ENCODE data around the gene ATP13A4.
"Not testable (repeated sequence)": the region's sequence is repeated elsewhere in the genome, so short reads cannot be mapped to it uniquely, and the experiment has no call there.

ATP13A4 gene

DNA sequence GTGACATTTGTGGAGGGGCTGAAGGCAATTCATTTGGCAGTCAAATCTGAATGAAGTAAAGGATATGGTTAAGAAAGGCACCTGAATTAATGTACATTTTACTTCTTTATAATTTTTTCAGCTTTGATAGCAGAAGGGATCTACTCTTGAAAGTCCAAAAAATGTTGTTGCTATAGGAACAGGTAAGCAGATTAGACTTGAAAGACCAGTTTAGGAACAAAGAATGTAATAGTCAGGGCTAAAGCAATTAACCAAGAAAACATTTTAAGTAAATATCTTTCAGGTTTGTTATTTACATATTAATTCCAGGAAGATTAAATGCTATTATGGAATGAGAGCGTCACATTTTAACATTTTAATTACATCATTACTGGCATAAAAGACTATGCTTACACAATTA, 1.1 kb downstream of the ATP13A4 start:
- DNase-seq, result no peak

DNA sequence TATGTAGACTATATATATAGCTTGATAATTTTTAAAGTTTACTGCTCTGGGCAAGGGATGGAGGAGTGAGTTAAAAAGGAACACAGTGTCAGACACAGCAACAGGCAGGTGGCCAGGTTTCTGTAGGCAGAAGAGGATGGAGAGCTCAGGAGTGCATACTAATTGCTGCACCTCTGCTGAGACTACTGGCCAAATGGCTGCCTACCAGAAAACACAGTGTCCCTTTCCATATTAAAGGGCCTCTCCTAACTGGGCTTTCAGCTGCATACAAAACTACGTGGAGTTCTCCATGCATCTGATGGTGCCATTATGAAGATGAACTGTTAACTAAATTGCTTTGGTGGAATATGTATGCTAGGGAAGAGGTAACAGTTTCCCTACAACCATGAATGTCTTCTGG, 1.8 kb downstream of the ATP13A4 start:
- DNase-seq, result no peak

DNA sequence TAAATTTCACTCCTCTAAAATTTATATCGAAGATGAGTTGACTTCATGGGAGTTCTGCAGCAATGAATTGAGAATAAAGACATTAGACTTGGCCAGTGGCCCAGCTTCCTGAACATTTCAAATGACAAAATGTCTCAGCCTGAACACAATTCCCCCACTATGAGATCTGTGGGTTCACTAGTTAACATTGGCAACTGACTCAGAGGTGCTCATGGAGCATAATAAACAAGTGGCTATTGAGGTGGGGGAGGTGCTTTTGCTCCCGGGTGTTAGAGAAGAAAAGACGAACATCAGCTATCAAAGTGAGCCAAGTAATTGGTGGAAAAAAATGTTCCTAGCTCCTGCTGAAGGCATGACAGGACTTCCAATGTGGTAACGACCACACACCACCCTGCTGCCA, 6.3 kb downstream of the ATP13A4 start:
- no peak for DNase-seq

DNA sequence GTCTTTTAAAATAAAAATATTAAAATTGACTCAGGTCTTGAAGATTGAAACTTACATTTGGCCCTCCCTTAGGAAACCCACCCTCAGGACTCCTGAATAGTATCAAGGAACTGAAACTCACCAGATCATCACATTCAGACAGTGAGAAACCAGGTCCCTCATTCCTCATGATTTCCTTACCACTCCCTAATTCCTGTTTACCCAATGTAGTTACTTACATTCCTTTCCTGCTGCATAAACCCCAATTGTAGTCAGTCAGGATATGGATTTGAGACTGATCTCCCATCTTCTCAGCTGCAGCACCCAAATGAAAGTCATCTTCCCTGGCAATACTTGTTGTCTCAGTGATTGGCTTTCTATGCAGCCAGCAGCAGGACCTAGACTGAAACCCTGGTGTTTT, 8.6 kb downstream of the ATP13A4 start:
- no peak for DNase-seq

DNA sequence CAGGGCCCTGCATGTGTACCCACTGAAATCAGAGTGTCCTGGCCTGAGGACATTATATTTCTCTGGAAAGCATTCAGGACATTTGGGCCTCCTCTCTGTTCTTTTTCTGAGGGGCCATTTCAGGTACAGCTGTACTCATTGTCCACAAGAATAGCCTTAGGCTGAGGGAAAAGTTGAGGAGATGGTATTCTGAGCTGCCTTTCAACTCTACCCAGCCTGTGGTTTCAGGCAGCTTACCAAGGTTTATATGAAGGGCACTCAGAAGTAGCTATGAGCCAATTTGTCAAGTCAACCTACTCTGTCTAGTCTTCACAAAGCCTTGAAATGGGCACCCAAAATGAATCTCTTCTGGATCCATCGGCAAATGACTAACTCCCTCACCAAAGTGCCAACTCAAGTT, 9.4 kb downstream of the ATP13A4 start:
- no peak for DNase-seq

DNA sequence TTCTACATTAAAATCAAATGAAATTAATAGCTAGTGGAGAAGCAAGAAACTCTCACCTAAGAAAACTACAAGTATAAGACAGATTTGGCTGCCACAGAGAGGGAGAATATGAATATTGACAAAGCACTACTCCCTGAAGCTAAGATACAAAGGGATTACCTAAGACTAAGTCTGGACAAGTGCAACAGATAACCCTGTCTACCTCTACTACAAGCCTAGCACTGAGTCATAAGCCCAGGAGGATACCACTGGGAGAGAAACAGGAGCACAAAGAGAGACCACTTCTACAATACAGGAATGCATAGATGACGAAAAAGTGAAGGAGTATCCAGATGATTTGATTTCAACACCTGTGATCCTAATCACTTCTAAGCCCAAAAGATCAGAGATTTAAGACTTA, 10.4 kb downstream of the ATP13A4 start:
- no peak for DNase-seq

DNA sequence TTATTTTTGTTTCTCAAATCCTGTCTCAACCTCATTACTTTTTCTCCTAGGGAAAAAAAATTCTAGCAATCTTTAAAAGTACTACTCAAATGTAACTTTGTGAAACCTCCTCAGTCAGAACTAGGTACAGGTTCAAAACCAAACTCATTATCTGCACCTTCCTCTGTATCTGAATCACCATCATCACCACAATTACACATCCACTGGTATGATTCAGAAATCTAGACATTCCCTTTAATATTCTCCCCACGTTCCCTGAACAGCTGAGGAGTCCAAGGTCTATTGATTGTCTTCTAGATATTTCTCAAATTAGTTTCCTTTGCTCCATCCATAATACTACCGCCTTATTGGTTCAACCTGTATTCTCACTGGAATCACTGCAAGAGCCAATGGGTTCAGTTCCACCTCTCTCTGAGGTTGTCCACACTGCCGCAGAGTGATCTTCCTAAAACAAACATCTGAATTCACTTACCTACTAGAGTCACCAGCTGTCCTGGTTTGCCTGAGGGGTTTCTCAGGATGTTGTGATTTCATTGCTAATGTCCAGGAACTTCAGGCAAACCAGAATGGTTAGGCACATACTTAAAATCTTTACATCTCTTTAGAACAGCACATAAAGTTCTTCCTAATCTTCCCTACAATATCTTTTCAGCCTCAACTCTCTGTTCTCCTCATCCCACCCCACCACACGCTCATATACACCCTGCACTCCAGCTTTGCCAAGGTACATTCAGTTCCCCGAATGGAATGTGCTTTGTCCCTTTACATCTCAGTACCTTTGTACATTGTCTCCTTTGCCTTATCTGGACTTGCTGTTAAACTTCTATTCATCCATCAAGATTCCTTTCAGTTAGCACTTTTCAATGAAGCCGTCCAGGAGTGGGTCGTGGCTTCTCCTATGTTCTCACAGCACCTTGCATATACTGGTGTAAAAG, 24.2 kb downstream of the ATP13A4 start:
- DNase-seq, result no peak

DNA sequence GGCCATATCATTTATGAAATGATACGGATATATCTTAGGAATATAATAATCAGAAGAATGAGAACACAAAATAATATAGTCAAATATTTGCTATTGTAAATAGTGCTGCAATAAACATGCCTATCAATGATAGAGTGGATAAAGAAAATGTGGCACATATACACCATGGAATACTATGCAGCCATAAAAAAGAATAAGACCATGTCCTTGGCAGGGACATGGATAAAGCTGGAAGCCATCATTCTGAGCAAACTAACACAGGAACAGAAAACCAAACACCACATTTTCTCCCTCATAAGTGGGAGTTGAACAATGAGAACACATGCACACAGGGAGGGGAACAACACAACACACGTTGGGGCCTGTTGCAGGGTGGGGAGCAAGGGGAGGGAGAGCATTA, 28.6 kb downstream of the ATP13A4 start:
- DNase-seq, result not testable (repeated sequence)

DNA sequence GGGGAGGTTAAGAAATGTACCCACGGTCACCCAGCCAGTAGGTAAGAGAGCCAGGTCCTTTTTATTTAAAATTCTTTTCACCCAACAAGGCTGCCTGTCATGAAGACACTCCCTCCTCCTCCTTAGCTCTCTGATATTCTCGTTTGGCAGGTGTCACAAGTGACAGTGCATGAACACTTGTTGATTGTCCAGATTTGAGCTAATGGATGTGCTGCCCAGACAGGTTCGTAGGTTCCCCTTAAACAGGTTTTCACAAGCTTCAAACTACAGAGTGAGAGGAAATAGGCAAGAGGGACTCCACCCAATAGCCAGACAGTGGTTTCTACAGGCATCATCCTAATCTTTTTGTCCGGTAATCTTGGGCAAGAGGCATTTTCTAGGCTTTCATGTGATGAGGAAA, 32.2 kb downstream of the ATP13A4 start:
- no peak for DNase-seq

DNA sequence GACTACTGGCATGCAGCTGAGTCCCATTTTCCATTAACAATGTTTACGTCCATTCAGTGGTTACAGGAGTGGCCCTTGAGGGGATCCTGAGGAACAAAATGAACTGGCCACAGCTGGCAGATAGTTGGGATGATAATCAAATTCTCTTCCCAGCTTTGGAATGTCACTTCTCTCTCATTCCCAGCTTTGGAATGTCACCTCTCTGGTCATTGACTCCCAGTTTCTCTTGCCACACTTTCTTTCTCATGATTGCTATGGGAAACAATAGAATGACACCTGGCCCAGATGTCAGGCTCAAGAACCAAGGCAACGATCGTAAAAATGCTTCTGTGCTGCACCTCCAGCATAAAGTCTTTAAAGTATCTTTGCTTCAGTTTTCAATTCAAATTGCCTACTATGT, 34.0 kb downstream of the ATP13A4 start:
- no peak for DNase-seq

DNA sequence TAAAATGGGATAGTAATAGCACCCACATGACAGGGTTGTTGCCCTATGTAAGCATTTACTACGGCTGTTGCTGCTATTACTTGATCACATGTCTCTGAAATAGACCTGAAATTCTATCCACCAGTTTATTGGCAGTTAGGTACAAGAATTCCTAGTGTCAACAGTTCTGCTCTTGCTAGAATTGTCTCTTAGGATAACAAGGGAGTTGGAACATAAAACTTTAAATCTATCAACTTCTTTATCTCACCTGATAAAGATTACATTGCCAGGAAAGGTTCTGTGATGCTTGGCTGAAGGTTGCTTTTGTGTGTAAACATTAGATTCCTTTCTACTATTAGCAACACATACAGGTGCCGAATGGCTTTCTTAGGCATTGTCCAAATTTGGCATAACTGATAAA, 38.7 kb downstream of the ATP13A4 start:
- no peak for DNase-seq

DNA sequence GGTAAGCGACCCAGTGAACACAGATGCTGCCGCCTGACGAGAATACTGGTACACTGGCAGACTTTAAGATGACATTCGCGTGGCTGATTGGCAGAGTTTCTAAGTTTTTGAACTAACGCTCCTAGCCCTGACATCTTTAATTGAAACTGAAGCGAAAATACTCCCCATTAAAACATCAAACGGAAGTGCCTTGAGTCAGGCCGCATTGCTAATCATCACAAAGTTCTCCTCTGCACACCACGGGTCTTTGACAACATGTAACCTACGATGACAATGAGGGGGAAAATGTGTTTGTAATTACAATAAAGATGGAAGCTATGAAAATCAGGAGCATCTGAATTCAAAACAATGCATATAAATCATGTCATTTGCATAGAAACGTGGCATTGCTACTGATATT, 44.5 kb downstream of the ATP13A4 start:
- DNase-seq, result no peak

DNA sequence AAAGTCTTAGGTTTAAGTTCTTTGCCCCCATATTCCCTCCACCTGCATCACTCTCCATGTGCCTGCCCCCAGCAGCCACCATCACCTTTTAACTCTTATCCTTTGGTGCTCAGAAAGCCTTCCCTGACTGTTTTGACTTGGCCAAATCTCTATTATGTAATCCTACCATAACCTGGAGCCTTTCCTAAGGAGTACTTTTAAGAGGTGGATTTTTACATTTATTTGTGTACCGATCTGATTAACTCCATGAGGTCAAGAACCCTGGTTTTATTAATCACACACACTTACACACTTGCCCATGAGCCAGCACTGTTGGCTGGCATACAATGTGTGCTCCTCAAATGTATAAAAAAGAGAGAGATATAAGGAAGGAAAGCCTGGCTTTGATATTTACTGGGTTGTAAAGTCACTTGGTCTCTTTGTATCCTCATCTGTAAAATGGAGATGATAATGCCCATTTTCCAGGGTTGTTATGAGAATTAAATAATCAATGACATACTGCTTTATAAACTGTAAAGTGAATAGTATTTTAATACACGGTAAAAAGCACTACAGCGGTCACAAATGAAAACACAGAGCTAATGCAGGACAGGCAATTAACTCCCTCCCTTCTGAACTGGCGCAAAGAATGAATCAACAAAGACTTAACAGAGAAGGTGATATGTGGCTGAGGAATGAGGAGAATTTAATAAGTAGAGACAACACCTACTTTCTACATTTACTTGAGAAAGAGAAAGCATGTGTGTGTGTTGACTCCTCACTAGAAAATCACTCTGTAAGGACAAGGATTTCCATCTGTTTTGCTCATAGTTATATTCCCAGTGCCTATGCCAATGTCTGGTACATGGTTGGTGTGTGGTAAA, 45.4 kb downstream of the ATP13A4 start:
- DNase-seq, result no peak

DNA sequence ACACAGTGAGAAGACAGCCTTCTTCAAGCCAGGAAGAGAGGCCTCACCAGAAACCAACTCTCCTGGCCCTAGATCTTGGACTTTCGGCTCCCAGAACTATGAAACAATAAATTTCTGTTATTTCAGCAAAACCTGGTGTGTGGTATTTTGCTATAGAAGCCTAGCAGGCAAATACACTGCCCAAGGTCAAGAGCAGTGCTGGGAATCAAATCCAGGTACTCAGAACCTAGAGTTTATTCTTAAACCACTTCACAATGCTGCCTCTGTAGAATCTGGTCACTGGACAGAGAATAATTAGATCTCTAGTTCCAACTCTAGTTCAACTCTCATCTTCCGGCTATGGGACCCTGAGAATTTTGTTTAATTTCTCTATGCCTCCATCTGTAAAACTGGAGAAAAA, 46.6 kb downstream of the ATP13A4 start:
- DNase-seq, result no peak

DNA sequence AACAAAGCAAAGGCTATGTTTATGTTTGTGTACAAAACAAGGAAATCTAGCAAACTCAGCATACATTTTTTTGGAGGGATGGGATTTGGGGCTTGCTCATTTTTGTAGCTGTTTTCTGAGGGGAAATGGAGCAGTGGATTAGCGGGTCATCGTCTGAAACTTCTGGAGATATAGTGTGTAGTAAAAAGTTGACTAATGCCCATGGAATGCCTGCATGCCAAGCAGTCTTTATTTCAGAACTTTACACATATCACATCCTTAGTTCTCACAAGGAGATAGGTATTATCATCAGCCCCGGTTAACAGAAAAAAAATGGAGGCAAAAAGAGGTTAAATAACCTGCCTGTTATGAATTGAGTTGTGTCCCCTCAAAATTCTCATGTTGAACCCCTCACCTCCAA, 47.1 kb downstream of the ATP13A4 start:
- DNase-seq, result no peak

DNA sequence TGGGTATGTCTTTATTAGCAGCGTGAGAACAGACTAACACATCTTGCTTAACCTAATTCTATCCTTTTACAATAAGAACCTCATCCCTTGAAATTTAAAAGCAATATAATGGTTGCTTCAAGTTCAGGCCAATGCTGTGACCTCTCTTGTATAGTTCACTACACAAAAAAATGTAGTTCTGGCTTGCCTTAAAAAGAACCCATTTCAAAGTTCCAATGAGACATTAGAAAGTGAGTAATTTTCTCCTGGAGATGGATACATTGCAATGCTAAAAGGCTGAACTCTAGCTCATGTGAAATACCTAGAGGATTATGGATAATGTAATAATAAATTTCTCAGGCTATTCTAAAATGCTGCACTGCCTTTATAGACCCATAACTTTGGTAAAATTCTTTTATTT, 47.8 kb downstream of the ATP13A4 start:
- DNase-seq, result no peak

DNA sequence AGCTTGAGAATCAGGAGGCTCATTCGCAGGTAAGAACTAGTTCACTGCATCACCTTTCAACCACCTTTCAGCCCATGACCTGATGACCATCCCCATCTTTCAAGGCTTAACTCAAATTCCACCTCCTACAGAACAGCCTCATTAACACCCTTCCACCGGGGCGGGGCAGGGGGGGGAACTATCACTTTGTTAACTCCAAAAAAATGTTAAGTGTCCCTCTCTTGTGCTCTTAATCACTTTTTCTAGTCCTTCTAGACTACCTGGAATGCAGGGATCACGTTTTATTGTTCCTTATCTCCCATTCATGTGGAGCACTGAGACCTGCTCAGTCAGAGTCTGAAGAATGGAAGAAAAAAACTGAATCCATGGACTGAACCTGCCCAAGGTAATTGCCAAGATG, 51.8 kb downstream of the ATP13A4 start:
- DNase-seq, result no peak

DNA sequence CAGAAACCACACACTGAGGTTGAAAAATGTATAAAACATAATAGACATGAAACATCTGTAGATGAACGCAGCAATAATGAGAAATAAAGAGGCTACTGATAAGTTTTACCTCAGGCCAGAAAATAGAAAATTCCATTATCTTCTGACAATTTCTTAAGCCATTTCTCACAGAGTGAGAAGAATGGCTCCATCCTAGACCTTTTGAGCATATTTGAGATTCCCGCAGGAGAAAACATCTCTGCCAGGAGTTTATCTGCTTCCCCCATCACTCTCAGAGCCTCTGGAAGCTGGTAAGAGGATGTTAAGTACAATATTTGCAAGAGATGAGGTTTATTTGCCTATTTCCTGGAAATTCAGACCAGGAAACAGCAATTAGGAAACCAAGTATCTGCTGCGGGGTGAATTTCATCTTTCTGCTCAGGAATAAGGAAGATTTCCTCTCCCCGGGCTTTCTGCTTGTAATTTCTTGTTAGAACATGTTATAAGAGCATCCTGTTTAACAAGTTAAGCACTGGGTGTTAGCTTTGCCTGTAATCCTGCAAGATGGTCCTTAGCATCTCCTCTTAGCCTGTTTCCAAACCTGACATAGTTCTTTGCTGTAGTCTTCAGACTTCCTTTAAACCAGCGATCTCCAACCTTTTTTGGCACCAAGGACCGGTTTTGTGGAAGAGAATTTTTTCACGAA, 54.8 kb downstream of the ATP13A4 start:
- DNase-seq, result no peak

DNA sequence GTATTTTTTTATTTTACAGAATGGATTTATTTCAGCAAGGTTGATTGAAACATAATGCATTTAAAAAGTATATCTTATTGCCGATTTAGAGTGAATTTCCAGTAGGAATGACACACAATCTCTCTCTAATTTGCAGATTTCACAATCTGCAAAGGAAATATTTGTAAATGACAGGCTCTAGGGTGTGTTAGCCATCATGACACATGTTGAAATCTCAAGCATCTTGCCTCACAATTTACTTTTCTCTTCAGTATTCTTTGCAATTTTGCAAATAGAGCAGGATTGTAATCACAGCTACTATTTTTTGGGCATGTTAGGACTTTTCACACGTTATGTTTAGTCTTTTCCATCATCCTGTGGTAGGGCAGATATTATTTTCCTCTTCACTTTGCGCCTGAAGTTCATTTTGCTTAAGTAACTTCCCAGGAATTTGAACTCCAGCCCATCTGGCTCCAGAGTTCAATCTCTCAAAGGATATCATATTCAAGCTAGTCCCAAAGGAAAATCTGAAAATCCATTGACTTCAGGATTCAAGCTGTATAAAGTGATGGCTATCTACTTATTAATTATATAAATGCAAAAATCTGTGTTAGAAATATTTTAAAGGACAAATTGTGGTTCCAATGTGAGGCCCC, 55.4 kb downstream of the ATP13A4 start:
- peak; percentile 19 for DNase-seq

DNA sequence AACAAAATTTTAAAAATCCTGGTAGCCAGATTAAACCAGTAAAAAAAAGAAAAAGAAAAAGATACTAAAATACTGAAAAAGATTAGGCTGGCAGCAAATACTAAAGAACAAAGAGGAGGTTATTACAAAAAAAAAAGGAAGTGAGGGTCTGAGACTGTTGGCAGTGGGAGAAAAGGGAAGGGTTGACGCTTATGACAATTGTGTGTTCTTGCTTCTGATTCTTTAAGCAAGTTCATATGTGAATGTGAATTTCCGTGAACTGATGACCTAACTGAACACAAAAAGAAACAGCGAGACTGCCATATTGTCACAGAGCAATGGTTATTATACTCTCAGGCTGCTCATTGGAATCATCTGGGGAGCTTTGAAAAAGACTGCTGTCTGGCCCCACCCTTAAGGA, 56.5 kb downstream of the ATP13A4 start:
- DNase-seq, result peak; percentile 42

DNA sequence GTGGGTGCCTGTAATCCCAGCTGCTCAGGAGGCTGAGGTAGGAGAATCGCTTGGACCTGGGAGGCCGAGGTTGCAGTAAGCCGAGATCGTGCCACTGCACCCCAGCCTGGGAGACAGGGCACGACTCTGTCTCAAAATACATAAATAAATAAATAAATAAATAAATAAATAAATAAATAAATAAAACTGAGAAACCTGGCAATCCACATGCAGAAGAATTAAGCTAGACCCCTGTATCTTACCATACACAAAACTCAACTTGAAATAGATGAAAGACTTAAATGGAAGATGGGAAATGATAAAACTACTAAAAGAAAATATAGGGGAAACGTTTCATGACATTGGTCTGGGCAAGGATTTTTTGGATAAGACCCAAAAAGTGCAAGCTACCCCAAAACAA, 58.0 kb downstream of the ATP13A4 start:
- DNase-seq, result no peak

DNA sequence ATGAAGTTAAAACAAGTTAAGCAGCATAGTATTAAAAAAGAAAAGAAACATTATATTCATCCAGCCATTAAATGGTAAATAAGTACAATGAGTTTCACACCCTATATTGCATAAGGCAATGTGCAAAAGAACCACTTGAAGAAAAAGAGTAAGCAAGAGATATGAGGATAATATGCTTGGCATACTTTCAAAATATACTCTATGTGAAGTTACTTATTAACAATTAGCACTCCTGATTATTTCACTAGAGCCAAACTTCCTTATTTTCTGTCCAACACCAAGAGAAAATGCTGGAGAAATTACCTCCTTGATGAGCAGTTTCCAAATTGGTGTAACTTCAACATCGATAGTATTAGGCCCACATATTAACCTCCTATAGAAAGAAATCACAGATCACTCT, 63.7 kb downstream of the ATP13A4 start:
- DNase-seq, result no peak

DNA sequence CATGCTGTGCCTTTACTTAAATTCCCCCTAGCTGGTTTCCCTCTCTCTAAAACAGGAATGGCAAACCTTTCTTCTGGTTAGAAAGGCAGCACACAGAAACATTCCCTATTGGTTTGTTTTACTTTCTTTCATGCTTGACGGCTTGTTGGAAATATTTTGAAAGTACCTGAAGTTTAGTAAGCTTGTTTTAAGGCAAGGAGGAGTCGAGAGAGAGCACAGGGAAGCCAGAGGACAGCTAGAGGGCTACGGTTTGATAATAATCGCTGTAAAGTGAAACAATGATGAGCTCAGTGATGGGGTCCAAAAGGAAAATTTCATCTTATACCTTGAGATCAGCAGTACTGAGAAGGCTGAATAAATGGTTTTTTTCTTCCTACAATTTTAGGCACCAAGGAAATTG, 64.1 kb downstream of the ATP13A4 start:
- DNase-seq, result no peak
